DND-41 (cell line): ENCODE data around the gene TCF7L1.
"Not testable (repeated sequence)": the region's sequence is repeated elsewhere in the genome, so short reads cannot be mapped to it uniquely, and the experiment has no call there.

Experiments
- ATAC-seq: fragments of 200-7000 bp; cut with Tn5 transposase; 3 replicates; pipeline ENCODE4 v1.9.1; 2021; ENCODE audit warnings: low read depth; ENCODE audit not compliant: insufficient read depth
- DNase-seq: peaks from one replicate; pipeline ENCODE4 v3.0.0-alpha.2; 2020
- H2AFZ ChIP-seq: 2 replicates; pipeline ENCODE4 v1.6.0; 2012; ENCODE audit warnings: low read depth, low read length
- H3K27ac ChIP-seq: 2 replicates; pipeline ENCODE4 v1.5.1; 2012; ENCODE audit warnings: low read length, inconsistent platforms
- H3K27me3 ChIP-seq: fragments of 200-600 bp; sonication (generic); 2 replicates; pipeline ENCODE4 v1.6.0; 2012; ENCODE audit warnings: low read length, mild to moderate bottlenecking, inconsistent platforms; ENCODE audit not compliant: insufficient read depth, poor library complexity
- H3K36me3 ChIP-seq: 2 replicates; pipeline ENCODE4 v1.5.1; 2012; ENCODE audit warnings: low read length, inconsistent platforms; ENCODE audit not compliant: insufficient read depth
- H3K4me1 ChIP-seq: 2 replicates; pipeline ENCODE4 v1.5.1; 2012; ENCODE audit warnings: mild to moderate bottlenecking, low read length; ENCODE audit not compliant: insufficient read depth
- H3K4me2 ChIP-seq: 2 replicates; pipeline ENCODE4 v1.6.0; 2012; ENCODE audit warnings: mild to moderate bottlenecking, moderate library complexity, low read length, inconsistent platforms; ENCODE audit not compliant: insufficient read depth
- H3K4me3 ChIP-seq, 2 experiments: fragments of 200-600 bp in 1 of 2; shearing (Covaris generic) in 1 of 2; 2 replicates each; pipeline ENCODE4 v1.5.1; 2012 to 2016; ENCODE audit warnings: inconsistent platforms in 2 of 2, low read length in 2 of 2, mild to moderate bottlenecking in 2 of 2, low read depth in 1 of 2, moderate library complexity in 1 of 2
- H3K79me2 ChIP-seq: 2 replicates; pipeline ENCODE4 v1.6.0; 2012; ENCODE audit warnings: low read length, inconsistent platforms; ENCODE audit not compliant: insufficient read depth
- H3K9ac ChIP-seq: 2 replicates; pipeline ENCODE4 v1.6.0; 2012; ENCODE audit warnings: low read depth, mild to moderate bottlenecking, inconsistent platforms, low read length, moderate library complexity
- H3K9me3 ChIP-seq: 2 replicates; pipeline ENCODE4 v1.5.1; 2012; ENCODE audit warnings: low read length, moderate library complexity, mild to moderate bottlenecking, inconsistent platforms; ENCODE audit not compliant: insufficient read depth, severe bottlenecking
- H4K20me1 ChIP-seq: 2 replicates; pipeline ENCODE4 v1.6.0; 2012; ENCODE audit warnings: low read length; ENCODE audit not compliant: insufficient read depth
- EZH2 ChIP-seq: IDR thresholded peaks from 3 replicates; pipeline ENCODE4 v1.6.1; 2012; ENCODE audit warnings: borderline replicate concordance, low read depth, mild to moderate bottlenecking, moderate library complexity, low read length, inconsistent platforms; ENCODE audit not compliant: severe bottlenecking
- TF ChIP-seq, protein P1 (sequence below): IDR thresholded peaks from 2 replicates; pipeline ENCODE4 v1.5.1; 2012; ENCODE audit warnings: borderline replicate concordance, low read length, moderate library complexity, mild to moderate bottlenecking; ENCODE audit not compliant: poor library complexity, severe bottlenecking; ENCODE audit errors: extremely low read depth

Gene TCF7L1

DNA sequence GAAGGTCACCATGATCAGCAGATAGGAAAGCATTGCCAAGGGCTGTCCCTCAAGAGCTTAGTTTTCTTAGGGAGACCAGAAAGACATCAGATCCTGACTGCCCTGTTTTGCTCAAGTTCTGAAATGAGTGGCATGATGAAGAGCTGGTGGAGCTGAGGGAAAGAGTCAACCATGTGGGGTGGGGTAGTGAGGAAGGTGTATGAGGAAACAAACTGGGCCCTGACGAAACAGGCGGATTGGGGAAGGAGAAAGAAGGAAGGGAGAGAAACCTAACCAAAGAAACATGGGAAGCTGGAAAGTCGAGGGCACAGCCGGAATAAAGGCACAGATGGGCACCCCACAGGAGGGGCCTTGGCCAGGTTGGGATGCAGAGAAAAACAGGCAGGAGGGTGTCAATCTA lies 186.6 kb downstream of the TCF7L1 start:
- Histone ChIP-seq H3K4me3 (no peak overlapping the region), H3K9ac (no peak overlapping the region), H3K4me1 (peaks cover 49% of the 10 kb centered on the region), H3K36me3 (peaks cover 94% of the 10 kb centered on the region), H3K27me3 (no peaks in the 10 kb centered on the region), H4K20me1 (peaks cover 73% of the 10 kb centered on the region), H2AFZ (no peak overlapping the region), H3K9me3 (no peaks in the 10 kb centered on the region), H3K4me2 (no peak overlapping the region; the same call in 1 of the 2 replicates), H3K27ac (no peak overlapping the region), H3K79me2 (peaks cover 74% of the 10 kb centered on the region)
- DNase-seq (no peak), ATAC-seq (no peak)
- no peak for TF ChIP-seq EZH2
- TF ChIP-seq, protein P1, sequence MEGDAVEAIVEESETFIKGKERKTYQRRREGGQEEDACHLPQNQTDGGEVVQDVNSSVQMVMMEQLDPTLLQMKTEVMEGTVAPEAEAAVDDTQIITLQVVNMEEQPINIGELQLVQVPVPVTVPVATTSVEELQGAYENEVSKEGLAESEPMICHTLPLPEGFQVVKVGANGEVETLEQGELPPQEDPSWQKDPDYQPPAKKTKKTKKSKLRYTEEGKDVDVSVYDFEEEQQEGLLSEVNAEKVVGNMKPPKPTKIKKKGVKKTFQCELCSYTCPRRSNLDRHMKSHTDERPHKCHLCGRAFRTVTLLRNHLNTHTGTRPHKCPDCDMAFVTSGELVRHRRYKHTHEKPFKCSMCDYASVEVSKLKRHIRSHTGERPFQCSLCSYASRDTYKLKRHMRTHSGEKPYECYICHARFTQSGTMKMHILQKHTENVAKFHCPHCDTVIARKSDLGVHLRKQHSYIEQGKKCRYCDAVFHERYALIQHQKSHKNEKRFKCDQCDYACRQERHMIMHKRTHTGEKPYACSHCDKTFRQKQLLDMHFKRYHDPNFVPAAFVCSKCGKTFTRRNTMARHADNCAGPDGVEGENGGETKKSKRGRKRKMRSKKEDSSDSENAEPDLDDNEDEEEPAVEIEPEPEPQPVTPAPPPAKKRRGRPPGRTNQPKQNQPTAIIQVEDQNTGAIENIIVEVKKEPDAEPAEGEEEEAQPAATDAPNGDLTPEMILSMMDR, result no peak

DNA sequence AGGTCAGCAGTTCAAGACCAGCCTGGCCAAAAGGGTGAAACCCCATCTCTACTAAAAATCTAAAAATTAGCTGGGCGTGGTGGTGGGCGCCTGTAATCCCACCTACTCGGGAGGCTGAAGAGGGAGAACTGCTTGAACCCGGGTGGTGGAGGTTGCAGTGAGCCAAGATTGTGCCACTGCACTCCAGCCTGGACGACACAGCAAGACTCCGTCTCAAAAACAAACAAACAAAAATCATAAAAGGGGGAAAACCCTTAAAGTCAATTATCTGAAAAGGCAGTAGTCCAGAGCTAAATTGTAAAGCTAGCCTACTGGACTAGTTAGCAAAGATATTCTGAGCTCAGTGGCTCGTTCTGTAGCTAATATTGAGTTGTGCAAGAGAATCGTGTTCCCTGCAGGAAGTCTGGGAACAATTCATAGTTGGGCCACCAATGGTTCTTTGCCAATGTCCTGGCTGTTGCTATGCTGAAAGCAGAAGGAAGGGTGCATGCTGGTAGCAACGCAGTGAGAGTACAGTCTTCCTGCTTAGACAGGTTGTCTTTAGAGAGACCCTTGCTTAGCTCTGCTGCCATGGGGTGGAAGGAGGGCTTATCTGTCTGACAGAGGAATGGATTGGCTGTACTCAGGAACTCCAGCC lies 190.3 kb downstream of the TCF7L1 start:
- no peak overlapping the region for H2AFZ ChIP-seq
- H3K4me1 ChIP-seq, result peaks cover 66% of the 10 kb centered on the region
- no peak overlapping the region for H3K9ac ChIP-seq
- H3K4me2 ChIP-seq, result peak overlapping the region; percentile 97; the same call in 1 of the 2 replicates
- no peaks in the 10 kb centered on the region for H3K9me3 ChIP-seq
- no peak for ATAC-seq
- peaks cover 98% of the 10 kb centered on the region for H3K79me2 ChIP-seq
- peaks cover 83% of the 10 kb centered on the region for H4K20me1 ChIP-seq
- no peak for TF ChIP-seq EZH2
- TF ChIP-seq, protein P1, result no peak
- H3K4me3 ChIP-seq, result peak overlapping the region in 1 of 2 experiments; percentile 22; a peak in 2 of 4 replicates
- H3K36me3 ChIP-seq, result peaks cover 88% of the 10 kb centered on the region
- no peak for DNase-seq
- H3K27ac ChIP-seq, result peak overlapping the region; percentile 6; the same call in 1 of the 2 replicates
- H3K27me3 ChIP-seq, result no peaks in the 10 kb centered on the region

DNA sequence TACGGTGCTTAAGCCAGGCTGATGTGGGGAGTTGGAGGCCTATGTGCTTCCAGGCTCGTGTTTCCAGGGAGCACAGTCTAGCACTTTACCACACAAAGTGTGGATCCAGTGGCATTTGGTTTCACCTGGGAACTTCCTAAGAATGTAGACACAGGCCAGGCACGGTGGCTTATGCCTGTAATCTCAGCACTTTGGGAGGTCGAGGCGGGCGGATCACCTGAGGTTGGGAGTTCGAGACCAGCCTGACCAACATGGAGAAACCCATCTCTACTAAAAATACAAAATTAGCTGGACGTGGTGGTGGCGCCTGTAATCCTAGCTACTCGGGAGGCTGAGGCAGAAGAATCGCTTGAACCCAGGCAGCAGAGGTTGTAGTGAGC lies 190.8 kb downstream of the TCF7L1 start:
- H4K20me1 ChIP-seq, result peaks cover 78% of the 10 kb centered on the region
- H3K27me3 ChIP-seq, DNase-seq, H2AFZ ChIP-seq, H3K9me3 ChIP-seq, H3K9ac ChIP-seq, ATAC-seq: not testable (repeated sequence)
- peak overlapping the region in 1 of 2 experiments; percentile 22; a peak in 2 of 4 replicates for H3K4me3 ChIP-seq
- H3K79me2 ChIP-seq, result peaks cover 94% of the 10 kb centered on the region
- H3K27ac ChIP-seq, result peak overlapping the region; percentile 6; the same call in 1 of the 2 replicates
- H3K4me2 ChIP-seq, result peak overlapping the region; percentile 97
- peaks cover 70% of the 10 kb centered on the region for H3K4me1 ChIP-seq
- H3K36me3 ChIP-seq, result peaks cover 83% of the 10 kb centered on the region

DNA sequence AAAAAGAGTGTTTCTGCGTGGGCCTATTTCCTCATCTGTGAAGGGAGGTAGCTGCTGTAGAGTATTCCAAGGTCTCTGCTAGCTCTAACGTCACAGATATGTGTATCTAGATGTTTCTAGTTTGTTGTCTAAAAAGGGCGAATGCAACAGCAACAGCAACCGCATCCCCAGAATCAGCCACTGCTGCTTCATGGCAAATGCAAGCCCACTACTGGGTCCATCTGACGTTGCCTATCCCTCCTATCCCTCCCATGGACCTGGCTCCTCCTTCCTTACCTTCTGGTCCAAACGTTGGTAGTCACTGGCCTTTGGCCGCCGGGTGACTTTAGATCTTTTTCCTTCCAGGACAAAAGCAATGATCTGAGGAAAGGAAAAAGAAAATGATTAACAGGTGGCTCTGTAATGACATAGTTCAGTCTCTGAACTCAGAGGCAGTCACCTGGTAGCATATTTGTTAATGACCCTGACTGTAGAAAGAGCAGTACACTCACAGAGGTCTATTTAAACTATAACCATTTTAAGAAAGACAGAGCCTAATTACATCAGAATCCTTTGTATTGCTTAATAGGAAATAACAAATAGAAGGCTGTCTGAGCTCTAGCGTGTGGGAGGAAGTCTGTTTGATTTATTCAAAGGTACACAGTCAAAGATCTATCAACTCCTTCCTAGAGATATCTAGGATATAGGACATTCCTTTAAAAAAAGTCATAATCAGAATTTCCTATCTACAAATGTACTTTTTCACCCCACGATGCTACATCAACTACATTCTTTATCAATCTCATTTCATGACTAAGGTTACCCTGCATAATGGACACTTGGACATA lies 191.7 kb downstream of the TCF7L1 start:
- peaks cover 72% of the 10 kb centered on the region for H3K4me1 ChIP-seq
- peak overlapping the region; percentile 63 to 79; a peak in 3 of 4 replicates for H3K4me3 ChIP-seq
- TF ChIP-seq, protein P1, result no peak
- TF ChIP-seq EZH2, result no peak
- peaks cover 71% of the 10 kb centered on the region for H4K20me1 ChIP-seq
- H3K9me3 ChIP-seq, result no peaks in the 10 kb centered on the region
- DNase-seq (no peak), ATAC-seq (no peak)
- no peaks in the 10 kb centered on the region for H3K27me3 ChIP-seq
- peak overlapping the region; percentile 97 for H3K4me2 ChIP-seq
- no peak overlapping the region for H2AFZ ChIP-seq
- H3K27ac ChIP-seq, result peak overlapping the region; percentile 97; the same call in 1 of the 2 replicates
- H3K9ac ChIP-seq, result peak overlapping the region; percentile 73
- H3K36me3 ChIP-seq, result peaks cover 76% of the 10 kb centered on the region
- peaks cover 85% of the 10 kb centered on the region for H3K79me2 ChIP-seq
